ENCODE data around the gene DCUN1D3. TPM values are rescaled to one million over a fixed set of nuclear protein-coding genes. Genes with fewer than 3 reads are reported as not detected.

The DCUN1D3 gene
- total RNA-seq, 2 experiments from 2014 or later = 3.1 to 4.5 TPM

- H3K9me2 ChIP-seq (ENCODE audit: insufficient read depth, low read length) = no peaks in the 10 kb centered on the region
- ChIA-PET POLR2A (no interaction called here), CTCF (ENCODE audit: unreplicated experiment) (no interaction called here)
- no peaks in the 10 kb centered on the region for H3K79me2 ChIP-seq (ENCODE audit: insufficient read depth, low read depth, low read length)
- no peak overlapping the region for H3K4me3 ChIP-seq (ENCODE audit: low read depth, low read length, poor library complexity, severe bottlenecking)
- no TSS peak for BruUV-seq (replicated peaks)
- peaks cover 87% of the 10 kb centered on the region for H3K36me3 ChIP-seq (ENCODE audit: insufficient read depth, low read length)
- no peak for TF ChIP-seq EZH2phosphoT487 (IDR thresholded peaks at IDR 0.05; ENCODE audit: borderline replicate concordance, low read depth, low read length)
- TF ChIP-seq CTCF (conservative IDR thresholded peaks at IDR 0.05; ENCODE audit: low read length) = no peak
- peaks cover 6% of the 10 kb centered on the region; the same call in 1 of the 2 replicates for H3K9me3 ChIP-seq (ENCODE audit: low read length)
- no peak overlapping the region for H3K4me2 ChIP-seq (ENCODE audit: low read length)
- peaks cover 11% of the 10 kb centered on the region for H3K4me1 ChIP-seq (ENCODE audit: insufficient read depth, low read length, poor library complexity, severe bottlenecking)
- no peak overlapping the region for H3K27ac ChIP-seq (ENCODE audit: low read depth, low read length, poor library complexity, severe bottlenecking)
- intact Hi-C loops (cut with micrococcal nuclease; ENCODE audit: unreplicated experiment) = no loop called here
- no peaks in the 10 kb centered on the region for H4K20me1 ChIP-seq (ENCODE audit: insufficient read depth, low read length)
- no peak overlapping the region for H2AFZ ChIP-seq (ENCODE audit: low read length)
- DNase-seq (ENCODE audit: low spot score) = no peak
Measured at GRCh38 chr16:20839504-20839903, 60.7 kb downstream of the DCUN1D3 start.

GRCh38 chr16:20838240-20838639, 61.9 kb downstream of the DCUN1D3 start:
- intact Hi-C loops (cut with micrococcal nuclease; ENCODE audit: unreplicated experiment) = no loop called here
- Histone ChIP-seq H4K20me1 (ENCODE audit: insufficient read depth, low read length) (no peaks in the 10 kb centered on the region), H3K4me2 (ENCODE audit: low read length) (peak overlapping the region; percentile 12), H3K4me3 (ENCODE audit: low read depth, low read length, poor library complexity, severe bottlenecking) (no peak overlapping the region), H3K27ac (ENCODE audit: low read depth, low read length, poor library complexity, severe bottlenecking) (no peak overlapping the region), H2AFZ (ENCODE audit: low read length) (no peak overlapping the region), H3K36me3 (ENCODE audit: insufficient read depth, low read length) (peaks cover 88% of the 10 kb centered on the region), H3K4me1 (ENCODE audit: insufficient read depth, low read length, poor library complexity, severe bottlenecking) (peaks cover 11% of the 10 kb centered on the region), H3K79me2 (ENCODE audit: insufficient read depth, low read depth, low read length) (no peaks in the 10 kb centered on the region), H3K9me2 (ENCODE audit: insufficient read depth, low read length) (no peaks in the 10 kb centered on the region), H3K9me3 (ENCODE audit: low read length) (peaks cover 6% of the 10 kb centered on the region; the same call in 1 of the 2 replicates)
- CTCF ChIA-PET (ENCODE audit: unreplicated experiment) = no interaction called here
- no TSS peak for BruUV-seq (replicated peaks)
- POLR2A ChIA-PET = no interaction called here
- DNase-seq (ENCODE audit: low spot score) = peak; percentile 23
- TF ChIP-seq EZH2phosphoT487 (IDR thresholded peaks at IDR 0.05; ENCODE audit: borderline replicate concordance, low read depth, low read length) (no peak), CTCF (conservative IDR thresholded peaks at IDR 0.05; ENCODE audit: low read length) (no peak)

GRCh38 chr16:20833086-20833485, 67.1 kb downstream of the DCUN1D3 start:
- no peak overlapping the region for H3K4me2 ChIP-seq (ENCODE audit: low read length)
- H4K20me1 ChIP-seq (ENCODE audit: insufficient read depth, low read length) = no peaks in the 10 kb centered on the region
- peaks cover 6% of the 10 kb centered on the region; the same call in 1 of the 2 replicates for H3K9me3 ChIP-seq (ENCODE audit: low read length)
- ChIA-PET POLR2A (no interaction called here), CTCF (ENCODE audit: unreplicated experiment) (no interaction called here)
- peaks cover 62% of the 10 kb centered on the region for H3K36me3 ChIP-seq (ENCODE audit: insufficient read depth, low read length)
- H3K4me3 ChIP-seq (ENCODE audit: low read depth, low read length, poor library complexity, severe bottlenecking) = no peak overlapping the region
- H3K79me2 ChIP-seq (ENCODE audit: insufficient read depth, low read depth, low read length) = no peaks in the 10 kb centered on the region
- DNase-seq (ENCODE audit: low spot score) = no peak
- intact Hi-C loops (cut with micrococcal nuclease; ENCODE audit: unreplicated experiment) = no loop called here
- TF ChIP-seq CTCF (conservative IDR thresholded peaks at IDR 0.05; ENCODE audit: low read length) = no peak
- no peak for TF ChIP-seq EZH2phosphoT487 (IDR thresholded peaks at IDR 0.05; ENCODE audit: borderline replicate concordance, low read depth, low read length)
- no peak overlapping the region for H3K27ac ChIP-seq (ENCODE audit: low read depth, low read length, poor library complexity, severe bottlenecking)
- no peak overlapping the region for H2AFZ ChIP-seq (ENCODE audit: low read length)
- no TSS peak for BruUV-seq (replicated peaks)
- H3K9me2 ChIP-seq (ENCODE audit: insufficient read depth, low read length) = no peaks in the 10 kb centered on the region
- peaks cover 3% of the 10 kb centered on the region for H3K4me1 ChIP-seq (ENCODE audit: insufficient read depth, low read length, poor library complexity, severe bottlenecking)
